Astrocyte of the hippocampus (primary cell): Measurements from ENCODE around the gene ACVRL1.

ENCODE experiments used
- DNase-seq: peaks from one replicate; pipeline ENCODE4 v3.0.0; 2011; ENCODE audit warnings: low read depth, low spot score

ACVRL1 gene

DNA sequence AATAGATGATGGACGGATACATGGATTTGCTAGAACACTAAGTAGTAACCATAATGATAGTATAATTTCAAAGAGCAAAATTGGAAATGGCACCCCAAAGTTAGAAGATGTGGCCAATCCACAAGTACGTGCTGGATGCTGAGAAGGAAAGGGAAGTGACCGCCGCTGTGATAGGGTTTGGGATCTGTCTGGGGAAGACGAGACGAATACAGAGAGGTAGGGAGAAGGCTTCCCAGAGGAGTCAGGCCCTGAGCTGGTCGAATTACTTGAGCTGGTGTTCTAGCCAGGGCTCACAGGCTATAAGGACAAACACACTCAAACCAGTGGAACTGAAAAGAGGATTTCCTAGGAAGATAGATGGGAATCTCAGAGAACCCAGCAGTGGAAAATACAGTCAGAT, 34.8 kb downstream of the ACVRL1 start:
- no peak for DNase-seq

- no peak for DNase-seq
Measured at GRCh38 chr12:51942501-51943000, 35.2 kb downstream of the ACVRL1 start.

- no peak for DNase-seq
Measured at GRCh38 chr12:51943346-51943745, 36.0 kb downstream of the ACVRL1 start.

DNA sequence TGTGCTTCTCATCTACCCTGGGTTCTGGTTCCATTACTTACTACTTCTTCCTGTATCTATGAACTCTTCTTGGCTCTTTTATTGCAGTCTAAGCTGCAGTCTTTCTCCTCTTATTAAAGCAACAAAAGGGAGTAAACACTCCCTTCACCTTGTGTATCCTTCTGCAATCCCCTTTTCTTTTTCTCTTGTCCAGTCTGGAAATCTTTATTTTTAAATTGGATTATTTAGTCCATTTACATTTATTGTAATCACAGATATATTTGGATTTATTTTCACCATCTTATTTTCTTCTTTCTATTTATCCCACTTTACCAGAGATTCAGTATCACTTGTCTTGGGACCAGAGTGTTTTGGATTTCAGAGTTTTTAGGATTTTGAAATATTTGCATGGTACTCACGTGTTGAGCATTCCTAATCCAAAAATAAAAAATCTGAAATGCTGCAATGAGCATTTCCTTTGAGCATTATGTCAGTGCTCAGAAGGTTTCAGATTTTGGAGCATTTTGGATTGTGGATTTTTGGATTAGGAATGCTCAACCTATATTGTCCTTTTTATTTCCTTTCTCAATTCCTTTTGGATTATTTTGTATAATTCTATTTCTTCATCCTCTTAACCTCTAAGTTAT, 37.4 kb downstream of the ACVRL1 start:
- no peak for DNase-seq

DNA sequence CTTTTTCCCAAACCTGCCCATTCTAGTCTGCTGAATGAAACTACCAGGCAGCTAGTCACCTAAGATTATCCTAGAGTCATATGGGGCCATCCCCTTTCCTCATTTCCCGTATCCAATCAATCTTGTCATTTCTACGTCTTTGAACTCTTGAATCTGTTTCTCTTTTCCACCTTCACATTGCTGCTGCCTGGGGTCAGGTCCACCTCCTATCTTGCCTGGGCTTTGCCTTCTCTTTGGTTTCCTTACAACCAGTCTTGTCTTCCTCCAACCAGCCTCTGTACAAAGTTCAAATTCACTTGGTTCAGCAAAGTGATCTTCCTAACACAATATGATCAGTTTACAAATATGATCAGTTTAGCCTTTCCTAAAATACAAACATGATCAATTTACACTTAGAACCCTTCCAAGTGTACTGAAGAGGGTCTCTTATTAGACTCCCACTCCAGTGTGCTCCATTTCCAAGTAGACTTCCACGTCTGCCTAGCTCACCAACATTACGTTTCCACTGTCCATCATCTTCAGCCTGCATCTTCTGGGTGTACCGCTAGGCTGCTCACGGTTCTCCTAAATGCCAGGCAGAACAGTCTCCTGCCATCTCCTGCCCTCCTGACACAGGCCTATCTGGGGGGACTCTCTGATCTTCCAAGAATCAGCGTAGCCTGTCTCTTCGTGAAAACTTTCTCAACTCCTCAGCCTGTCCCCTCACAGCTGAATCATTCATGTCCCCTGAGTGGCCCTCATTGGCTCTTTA, 40.1 kb downstream of the ACVRL1 start:
- DNase-seq, result no peak

DNA sequence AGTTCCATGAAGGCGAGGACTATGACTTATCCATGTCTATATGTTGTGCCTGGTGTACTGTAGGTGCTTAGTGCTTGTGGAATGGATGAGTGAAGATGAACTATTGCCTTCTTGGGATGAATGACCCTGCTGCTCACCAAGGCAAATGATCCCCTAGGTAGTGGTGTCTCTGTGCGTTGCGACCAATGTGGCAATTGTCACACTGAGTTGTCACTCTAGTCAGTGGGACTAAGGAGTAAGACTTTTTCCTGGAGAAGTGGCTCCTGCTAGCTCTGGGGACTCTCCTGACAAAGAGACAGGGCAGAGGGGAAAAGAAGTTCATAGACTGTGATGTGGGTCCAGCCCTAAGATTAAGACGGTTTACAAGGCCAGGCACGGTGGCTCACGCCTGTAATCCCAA, 40.8 kb downstream of the ACVRL1 start:
- DNase-seq, result no peak

DNA sequence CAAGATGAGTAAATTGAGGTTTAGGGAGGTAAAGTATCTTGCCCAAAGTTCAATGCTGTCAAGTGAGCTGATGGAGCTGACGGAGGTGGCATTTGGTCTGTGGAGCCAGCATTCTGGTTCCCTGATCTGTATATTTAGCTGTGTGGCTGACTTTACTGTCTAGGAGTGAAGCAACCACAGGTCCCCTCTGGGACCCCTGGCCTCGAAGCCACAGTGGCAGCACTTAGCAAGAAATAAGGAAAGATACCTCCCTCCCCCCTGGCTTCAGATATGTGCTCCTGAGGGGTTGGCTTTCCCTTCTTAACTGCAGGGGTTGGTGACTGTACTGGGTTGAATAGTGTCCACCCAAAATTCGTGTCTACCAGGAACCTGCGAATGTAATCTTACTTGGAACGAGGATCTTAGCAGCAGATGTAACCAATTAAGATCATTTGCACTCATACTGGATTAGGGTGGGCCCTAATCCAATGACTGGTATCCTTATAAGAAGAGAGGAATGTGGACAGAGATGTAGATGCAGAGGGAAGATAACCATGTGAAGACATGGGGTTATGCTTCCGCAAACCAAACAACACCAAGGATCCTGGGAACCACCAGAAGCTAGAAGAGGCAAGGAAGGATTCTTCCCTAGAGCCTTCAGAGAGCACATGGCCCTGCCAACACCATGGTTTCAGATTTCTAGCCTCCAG, 42.2 kb downstream of the ACVRL1 start:
- DNase-seq, result no peak

DNA sequence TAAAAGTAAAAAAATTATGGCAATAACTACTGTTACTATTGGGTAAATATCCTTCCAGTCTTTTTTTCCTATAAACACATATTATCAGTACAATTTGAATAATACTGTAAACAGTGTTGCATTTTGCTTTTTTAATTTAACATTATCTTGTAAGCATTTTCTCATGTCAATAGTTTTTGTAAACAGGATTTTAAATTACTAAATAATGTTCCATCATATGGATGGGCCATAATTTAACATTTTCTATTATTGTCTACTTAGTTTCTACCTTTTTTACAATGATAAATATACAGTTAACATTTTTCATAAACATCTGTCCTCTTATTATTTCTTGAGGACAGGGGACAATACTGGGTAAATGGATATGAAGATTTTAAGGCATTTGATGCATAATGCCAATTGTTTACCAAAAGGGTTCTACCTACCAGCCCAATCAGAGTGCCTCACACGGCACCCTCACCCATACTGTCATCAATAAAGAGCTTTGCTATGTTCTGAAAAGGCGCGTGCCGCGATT, 43.4 kb downstream of the ACVRL1 start:
- no peak for DNase-seq

- peak; percentile 95 for DNase-seq
Measured at GRCh38 chr12:51951199-51951842, 44.0 kb downstream of the ACVRL1 start, which contains the start of gene ACVR1B. ACVR1B (plus strand) TSS chr12:51951699; CDS start chr12:51951744, 45 bp downstream.

- peak; percentile 23 for DNase-seq
Measured at GRCh38 chr12:51951843-51952722, 44.8 kb downstream of the ACVRL1 start.

GRCh38 chr12:51953089-51953488, 45.8 kb downstream of the ACVRL1 start:
- peak; percentile 21 for DNase-seq

DNA sequence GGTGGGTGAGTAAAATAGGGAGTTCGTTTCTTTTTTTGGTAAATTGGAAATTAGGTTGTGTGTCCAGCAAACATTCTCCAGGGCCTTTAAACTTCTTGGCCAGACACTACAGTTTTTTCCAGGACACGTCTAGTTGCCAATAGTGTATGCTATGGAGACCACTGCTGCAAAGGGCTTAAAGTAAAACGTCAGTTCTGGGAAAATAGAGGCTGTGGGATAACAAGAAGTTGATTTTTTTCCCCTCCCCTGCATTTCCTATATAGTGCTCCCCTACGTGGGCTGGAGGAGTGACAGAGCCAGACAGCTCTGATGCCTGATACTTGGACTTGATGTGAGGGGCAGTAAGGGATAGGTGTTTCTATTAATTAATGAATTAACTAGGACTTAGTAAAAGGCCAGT, 46.6 kb downstream of the ACVRL1 start:
- DNase-seq, result no peak

DNA sequence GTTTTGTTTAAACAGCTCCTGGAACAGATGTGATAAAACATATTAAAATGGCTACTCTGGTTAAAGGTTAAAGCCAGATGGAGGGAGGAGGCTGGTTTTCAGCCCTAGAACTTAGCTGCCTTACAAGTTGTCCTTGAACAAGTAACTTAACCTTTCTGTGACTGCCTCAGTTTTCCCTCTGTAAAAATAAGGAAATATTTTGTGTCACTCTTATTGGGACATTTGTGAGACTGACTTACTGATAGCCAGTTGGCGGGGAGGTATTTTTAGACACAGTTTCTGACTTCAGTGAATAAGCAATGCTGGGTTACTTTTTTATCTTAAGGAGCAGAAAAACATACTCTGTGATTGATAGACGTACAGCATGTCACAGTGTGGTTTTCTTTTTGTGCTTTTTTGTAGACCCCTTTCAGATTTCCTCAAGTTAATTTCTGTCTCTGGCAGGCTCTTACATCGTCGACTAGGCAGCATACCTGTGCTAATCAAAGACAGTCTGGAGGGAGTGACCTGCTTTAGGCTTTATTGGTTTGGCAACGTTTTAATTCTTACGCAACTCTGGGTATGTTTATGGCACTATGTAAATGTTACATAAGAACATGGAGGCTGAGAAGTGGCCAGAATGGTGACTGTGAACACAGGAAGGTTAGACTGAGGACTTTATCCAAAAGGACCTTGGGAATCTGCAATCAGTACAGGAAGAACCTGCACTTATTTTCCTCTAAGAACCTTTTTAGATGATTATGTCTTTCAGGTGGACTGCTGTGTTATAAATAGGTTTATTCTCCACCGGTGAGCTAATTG, 47.5 kb downstream of the ACVRL1 start:
- no peak for DNase-seq

DNA sequence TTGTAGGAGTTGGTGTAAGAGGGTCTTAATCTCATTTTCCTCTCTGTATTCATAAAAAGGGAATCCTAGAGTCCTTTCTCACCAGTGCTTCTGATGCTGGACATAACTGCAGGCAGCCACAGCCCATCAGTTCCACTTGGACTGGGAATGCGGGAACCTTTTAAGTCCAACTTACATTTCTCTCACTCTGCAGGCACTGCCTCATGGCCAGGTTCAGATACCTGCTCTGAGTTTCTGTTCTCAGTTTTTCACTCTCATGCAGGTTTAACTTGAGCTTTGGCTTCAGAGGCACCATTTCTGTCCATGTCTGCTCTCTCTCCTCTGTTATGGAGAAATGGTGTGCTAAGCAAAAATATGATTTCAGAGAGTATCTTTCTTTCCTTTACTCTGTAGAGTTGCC, 48.4 kb downstream of the ACVRL1 start:
- DNase-seq, result no peak

DNA sequence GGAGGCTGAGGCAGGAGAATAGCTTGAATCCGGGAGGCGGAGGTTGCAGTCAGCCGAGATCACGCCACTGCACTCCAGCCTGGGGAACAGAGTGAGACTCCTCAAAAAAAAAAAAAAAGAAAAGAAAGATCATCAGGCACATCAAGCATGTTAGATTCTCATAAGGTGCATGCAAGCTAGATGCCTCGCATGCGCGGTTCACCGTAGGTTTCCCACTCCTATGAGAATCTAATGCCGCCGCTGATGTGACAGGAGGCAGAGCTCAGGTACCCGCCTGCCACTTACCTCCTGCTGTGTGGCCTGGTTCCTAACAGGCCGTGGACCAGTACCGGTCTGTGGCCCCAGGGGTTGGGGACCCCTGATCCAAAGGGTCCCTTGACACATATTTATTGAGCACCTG, 51.2 kb downstream of the ACVRL1 start:
- DNase-seq, result no peak

GRCh38 chr12:51959211-51959610, 51.9 kb downstream of the ACVRL1 start:
- no peak for DNase-seq

GRCh38 chr12:51959921-51960320, 52.6 kb downstream of the ACVRL1 start:
- DNase-seq, result no peak

GRCh38 chr12:51960488-51960887, 53.2 kb downstream of the ACVRL1 start:
- DNase-seq, result no peak

- no peak for DNase-seq
Measured at GRCh38 chr12:51960890-51961289, 53.6 kb downstream of the ACVRL1 start.

- DNase-seq, result no peak
Measured at GRCh38 chr12:51961834-51962233, 54.5 kb downstream of the ACVRL1 start.
